Astrocyte (in vitro differentiated cells and primary cell): ENCODE data around the gene LRP11. TPM values are rescaled to one million over a fixed set of nuclear protein-coding genes. Genes with fewer than 3 reads are reported as not detected.

Source experiments
- DNase-seq: peaks from one replicate; pipeline ENCODE4 v3.0.0-alpha.2; 2010; ENCODE audit warnings: low read depth
- FAIRE-seq: peaks from 2 replicates; lab custom pipeline; 2011; peaks lifted over from hg19 to GRCh38; lab: Jason Lieb, UNC
- H2AFZ ChIP-seq: 2 replicates; pipeline ENCODE4 v1.6.0; 2012; ENCODE audit warnings: low read depth, low read length, inconsistent platforms
- H3K27ac ChIP-seq: 2 replicates; pipeline ENCODE4 v1.5.1; 2011; ENCODE audit warnings: low read depth, low read length, inconsistent platforms
- H3K27me3 ChIP-seq: 2 replicates; pipeline ENCODE4 v1.6.0; 2011; ENCODE audit warnings: low read length, inconsistent platforms; ENCODE audit not compliant: insufficient read depth
- H3K36me3 ChIP-seq: 2 replicates; pipeline ENCODE4 v1.5.1; 2011; ENCODE audit warnings: low read length, inconsistent platforms; ENCODE audit not compliant: insufficient read depth
- H3K4me1 ChIP-seq: 2 replicates; pipeline ENCODE4 v1.5.1; 2011; ENCODE audit warnings: low read length, inconsistent platforms; ENCODE audit not compliant: insufficient read depth
- H3K4me2 ChIP-seq: 2 replicates; pipeline ENCODE4 v1.6.0; 2012; ENCODE audit warnings: low read length, inconsistent platforms
- H3K4me3 ChIP-seq: 2 replicates; pipeline ENCODE4 v1.5.1; 2011; ENCODE audit warnings: low read depth, mild to moderate bottlenecking, low read length, inconsistent platforms; ENCODE audit not compliant: insufficient read depth
- H3K79me2 ChIP-seq: 2 replicates; pipeline ENCODE4 v1.6.0; 2012; ENCODE audit warnings: mild to moderate bottlenecking, low read length, inconsistent platforms; ENCODE audit not compliant: insufficient read depth
- H3K9ac ChIP-seq: 2 replicates; pipeline ENCODE4 v1.6.0; 2012; ENCODE audit warnings: mild to moderate bottlenecking, low read length, inconsistent platforms
- H3K9me3 ChIP-seq: 2 replicates; pipeline ENCODE4 v1.5.1; 2012; ENCODE audit warnings: low read depth, mild to moderate bottlenecking, low read length, inconsistent platforms; ENCODE audit not compliant: insufficient read depth
- H4K20me1 ChIP-seq: 2 replicates; pipeline ENCODE4 v1.6.0; 2012; ENCODE audit warnings: low read length, inconsistent platforms; ENCODE audit not compliant: insufficient read depth
- H3K27ac Mint-ChIP-seq: one replicate; pipeline ENCODE4 v1.8.0; 2021; ENCODE audit warnings: mild to moderate bottlenecking, mixed read lengths; ENCODE audit not compliant: unreplicated experiment
- H3K27me3 Mint-ChIP-seq: one replicate; pipeline ENCODE4 v1.8.0; 2021; ENCODE audit warnings: low read depth, mixed read lengths; ENCODE audit not compliant: unreplicated experiment
- H3K36me3 Mint-ChIP-seq: one replicate; pipeline ENCODE4 v1.8.0; 2021; ENCODE audit warnings: low read depth, mixed read lengths; ENCODE audit not compliant: unreplicated experiment
- H3K4me1 Mint-ChIP-seq: one replicate; pipeline ENCODE4 v1.8.0; 2021; ENCODE audit warnings: low read depth, mixed read lengths; ENCODE audit not compliant: unreplicated experiment
- H3K4me3 Mint-ChIP-seq: one replicate; pipeline ENCODE4 v1.8.0; 2021; ENCODE audit warnings: mild to moderate bottlenecking, moderate library complexity, mixed read lengths; ENCODE audit not compliant: unreplicated experiment
- H3K9me3 Mint-ChIP-seq: one replicate; pipeline ENCODE4 v1.8.0; 2021; ENCODE audit warnings: mild to moderate bottlenecking, mixed read lengths; ENCODE audit not compliant: unreplicated experiment
- EZH2 ChIP-seq: IDR thresholded peaks from 2 replicates; pipeline ENCODE4 v1.6.1; 2012; ENCODE audit warnings: mild to moderate bottlenecking, low read length, inconsistent platforms; ENCODE audit not compliant: insufficient read depth
- total RNA-seq: library from RNA; stranded (reverse); gene quantifications from 2 replicates; pipeline ENCODE4 v1.2.1, GENCODE V29; 2021
- TF ChIP-seq, protein P1 (sequence below): IDR thresholded peaks from 2 replicates; pipeline ENCODE4 v1.5.1; 2011; ENCODE audit warnings: low read depth, mild to moderate bottlenecking, inconsistent platforms, low read length, moderate library complexity; ENCODE audit not compliant: insufficient read depth

The LRP11 gene
- total RNA-seq, 1 donor from 2014 or later = 24.2 TPM

- no peak overlapping the region for H3K27ac ChIP-seq
- no peaks in the 10 kb centered on the region for H3K4me1 Mint-ChIP-seq
- H3K4me1 ChIP-seq = no peaks in the 10 kb centered on the region
- TF ChIP-seq, protein P1, sequence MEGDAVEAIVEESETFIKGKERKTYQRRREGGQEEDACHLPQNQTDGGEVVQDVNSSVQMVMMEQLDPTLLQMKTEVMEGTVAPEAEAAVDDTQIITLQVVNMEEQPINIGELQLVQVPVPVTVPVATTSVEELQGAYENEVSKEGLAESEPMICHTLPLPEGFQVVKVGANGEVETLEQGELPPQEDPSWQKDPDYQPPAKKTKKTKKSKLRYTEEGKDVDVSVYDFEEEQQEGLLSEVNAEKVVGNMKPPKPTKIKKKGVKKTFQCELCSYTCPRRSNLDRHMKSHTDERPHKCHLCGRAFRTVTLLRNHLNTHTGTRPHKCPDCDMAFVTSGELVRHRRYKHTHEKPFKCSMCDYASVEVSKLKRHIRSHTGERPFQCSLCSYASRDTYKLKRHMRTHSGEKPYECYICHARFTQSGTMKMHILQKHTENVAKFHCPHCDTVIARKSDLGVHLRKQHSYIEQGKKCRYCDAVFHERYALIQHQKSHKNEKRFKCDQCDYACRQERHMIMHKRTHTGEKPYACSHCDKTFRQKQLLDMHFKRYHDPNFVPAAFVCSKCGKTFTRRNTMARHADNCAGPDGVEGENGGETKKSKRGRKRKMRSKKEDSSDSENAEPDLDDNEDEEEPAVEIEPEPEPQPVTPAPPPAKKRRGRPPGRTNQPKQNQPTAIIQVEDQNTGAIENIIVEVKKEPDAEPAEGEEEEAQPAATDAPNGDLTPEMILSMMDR = no peak
- no peak for TF ChIP-seq EZH2
- H3K9me3 ChIP-seq = peaks cover 10% of the 10 kb centered on the region
- H3K79me2 ChIP-seq = no peaks in the 10 kb centered on the region
- H3K27me3 ChIP-seq = no peaks in the 10 kb centered on the region
- no peak for FAIRE-seq
- H3K27me3 Mint-ChIP-seq = peaks cover 61% of the 10 kb centered on the region
- H3K4me3 ChIP-seq = no peak overlapping the region
- H3K4me3 Mint-ChIP-seq = no peak overlapping the region
- H3K36me3 ChIP-seq = no peaks in the 10 kb centered on the region
- H3K9me3 Mint-ChIP-seq = peaks cover 12% of the 10 kb centered on the region
- no peak overlapping the region for H3K9ac ChIP-seq
- H4K20me1 ChIP-seq = no peaks in the 10 kb centered on the region
- DNase-seq = no peak
- no peak overlapping the region for H3K4me2 ChIP-seq
- H2AFZ ChIP-seq = no peak overlapping the region
- no peaks in the 10 kb centered on the region for H3K36me3 Mint-ChIP-seq
- no peak overlapping the region for H3K27ac Mint-ChIP-seq
Observed at GRCh38 chr6:149906405-149906804, 42.2 kb upstream of the LRP11 start.

DNA sequence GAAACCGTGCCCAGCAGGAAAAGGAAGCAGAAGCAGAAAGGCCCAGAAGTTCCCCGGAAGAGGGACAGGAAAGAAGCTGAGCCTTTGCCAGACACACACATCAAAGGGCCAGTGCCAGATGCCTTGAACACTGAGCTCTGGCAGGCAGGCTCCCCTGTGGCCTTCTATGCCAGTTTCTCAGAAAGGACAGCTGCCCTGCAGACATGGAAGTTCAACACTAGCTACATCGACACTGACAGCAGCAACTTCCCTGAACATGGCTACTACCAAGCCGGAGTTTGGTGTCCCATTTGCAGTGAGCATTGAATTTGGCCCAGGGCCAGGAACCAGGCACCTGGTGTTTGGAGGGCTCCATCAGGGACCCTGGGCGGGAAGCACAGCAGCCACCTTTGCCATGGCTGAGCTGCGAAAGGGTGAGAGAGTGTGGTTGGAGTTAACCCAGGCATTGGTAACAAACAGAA is 41.8 kb upstream of the LRP11 start:
- Mint-ChIP-seq H3K27ac (no peak overlapping the region), H3K9me3 (peaks cover 12% of the 10 kb centered on the region), H3K4me1 (no peaks in the 10 kb centered on the region), H3K27me3 (peaks cover 59% of the 10 kb centered on the region), H3K36me3 (no peaks in the 10 kb centered on the region), H3K4me3 (no peak overlapping the region)
- H3K9me3 ChIP-seq = peaks cover 10% of the 10 kb centered on the region
- no peaks in the 10 kb centered on the region for H3K27me3 ChIP-seq
- no peaks in the 10 kb centered on the region for H3K79me2 ChIP-seq
- FAIRE-seq = no peak
- no peak overlapping the region for H3K27ac ChIP-seq
- no peaks in the 10 kb centered on the region for H3K4me1 ChIP-seq
- H4K20me1 ChIP-seq = no peaks in the 10 kb centered on the region
- no peak overlapping the region for H2AFZ ChIP-seq
- no peak for TF ChIP-seq EZH2
- TF ChIP-seq, protein P1 = no peak
- H3K4me3 ChIP-seq = no peak overlapping the region
- H3K9ac ChIP-seq = no peak overlapping the region
- DNase-seq = no peak
- no peak overlapping the region for H3K4me2 ChIP-seq
- no peaks in the 10 kb centered on the region for H3K36me3 ChIP-seq

DNA sequence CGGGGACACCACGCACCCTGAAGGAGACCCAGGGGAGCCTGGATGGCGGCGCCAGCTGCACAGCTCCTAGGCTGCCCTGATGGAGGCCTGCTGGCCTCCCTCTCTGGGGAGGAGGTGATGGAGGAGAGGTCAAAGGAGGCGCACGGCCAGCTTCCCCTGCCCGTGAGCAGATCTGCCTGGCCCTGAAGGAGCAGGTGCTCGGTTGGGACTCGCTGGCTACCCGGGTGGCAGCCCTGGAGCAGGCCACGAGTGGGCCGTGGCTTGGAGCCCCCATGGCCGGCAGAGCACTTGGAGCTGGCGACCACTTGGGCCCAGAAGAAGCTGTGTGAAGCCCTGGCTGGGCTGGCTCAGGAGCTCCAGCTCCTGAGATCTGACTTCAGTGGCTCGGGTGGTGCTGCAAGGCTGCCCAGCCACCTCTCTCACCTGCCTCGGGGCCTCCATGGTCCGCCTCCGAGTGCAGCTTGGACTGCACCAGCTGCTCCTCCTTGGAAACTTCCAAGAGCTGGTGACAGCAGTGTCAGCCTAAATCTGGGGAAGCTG is 41.3 kb upstream of the LRP11 start:
- Histone ChIP-seq H3K79me2 (no peaks in the 10 kb centered on the region), H3K27ac (no peak overlapping the region), H3K9ac (no peak overlapping the region), H3K4me1 (no peaks in the 10 kb centered on the region), H3K36me3 (no peaks in the 10 kb centered on the region), H2AFZ (no peak overlapping the region), H3K4me3 (no peak overlapping the region), H3K27me3 (no peaks in the 10 kb centered on the region), H3K4me2 (no peak overlapping the region), H3K9me3 (peaks cover 10% of the 10 kb centered on the region), H4K20me1 (no peaks in the 10 kb centered on the region)
- Mint-ChIP-seq H3K27ac (no peak overlapping the region), H3K4me1 (no peaks in the 10 kb centered on the region), H3K9me3 (peaks cover 12% of the 10 kb centered on the region), H3K27me3 (peaks cover 58% of the 10 kb centered on the region), H3K36me3 (no peaks in the 10 kb centered on the region), H3K4me3 (no peak overlapping the region)
- no peak for FAIRE-seq
- no peak for DNase-seq
- no peak for TF ChIP-seq EZH2
- TF ChIP-seq, protein P1 = no peak
